GM06990 (cell line): ENCODE measurements around the gene CYREN.

Experiments used
- DNase-seq: peaks from one replicate; pipeline ENCODE4 v3.0.0-alpha.2; 2011; ENCODE audit not compliant: insufficient read length; ENCODE audit errors: extremely low read depth
- H3K27me3 ChIP-seq: replicated peaks from 2 replicates; pipeline ENCODE4 v1.6.0; 2011; ENCODE audit warnings: low read length; ENCODE audit not compliant: control insufficient read depth, insufficient read depth
- H3K36me3 ChIP-seq: 2 replicates; pipeline ENCODE4 v1.5.1; 2011; ENCODE audit warnings: low read length; ENCODE audit not compliant: control insufficient read depth, insufficient read depth
- H3K4me3 ChIP-seq: replicated peaks from 2 replicates; pipeline ENCODE4 v1.5.1; 2011; ENCODE audit warnings: low read depth, mild to moderate bottlenecking, control low read depth, low read length
- CTCF ChIP-seq: IDR thresholded peaks from 2 replicates; pipeline ENCODE4 v1.5.1; 2011; ENCODE audit warnings: low read length, control low read depth, mild to moderate bottlenecking, inconsistent platforms; ENCODE audit not compliant: insufficient read depth, poor library complexity, severe bottlenecking

Gene CYREN

GRCh38 chr7:135160858-135161653 is 9.5 kb downstream of the CYREN start:
- H3K27me3 ChIP-seq, result no peaks in the 10 kb centered on the region
- H3K36me3 ChIP-seq, result peaks cover 24% of the 10 kb centered on the region
- no peak for DNase-seq
- H3K4me3 ChIP-seq, result no peak overlapping the region
- TF ChIP-seq CTCF, result no peak

GRCh38 chr7:135160098-135160857 is 10.2 kb downstream of the CYREN start:
- H3K36me3 ChIP-seq, result peaks cover 18% of the 10 kb centered on the region
- TF ChIP-seq CTCF, result no peak
- H3K4me3 ChIP-seq, result no peak overlapping the region; the same call in 1 of the 2 replicates
- H3K27me3 ChIP-seq, result no peaks in the 10 kb centered on the region
- DNase-seq, result no peak

- Histone ChIP-seq H3K27me3 (no peaks in the 10 kb centered on the region), H3K36me3 (peaks cover 12% of the 10 kb centered on the region), H3K4me3 (no peak overlapping the region; the same call in 1 of the 2 replicates)
- DNase-seq, result no peak
- no peak for TF ChIP-seq CTCF
Observed at GRCh38 chr7:135159359-135160085, 11.0 kb downstream of the CYREN start.

- Histone ChIP-seq H3K36me3 (peaks cover 8% of the 10 kb centered on the region), H3K27me3 (no peaks in the 10 kb centered on the region), H3K4me3 (no peak overlapping the region)
- no peak for TF ChIP-seq CTCF
- DNase-seq, result no peak
Observed at GRCh38 chr7:135158874-135159273, 11.6 kb downstream of the CYREN start.

- TF ChIP-seq CTCF, result no peak
- DNase-seq, result no peak
- Histone ChIP-seq H3K27me3 (no peaks in the 10 kb centered on the region), H3K4me3 (no peak overlapping the region), H3K36me3 (peaks cover 8% of the 10 kb centered on the region)
Observed at GRCh38 chr7:135158141-135158655, 12.3 kb downstream of the CYREN start.
